Muscle of leg (tissue), 11 donors: Measurements from ENCODE around the gene SUSD4. TPM values are rescaled to one million over a fixed set of nuclear protein-coding genes. Genes with fewer than 3 reads are reported as not detected.

Source experiments
- DNase-seq: peaks from one replicate; pipeline ENCODE4 v3.0.0; 2013
- H3K27ac ChIP-seq: one replicate; pipeline ENCODE4 v1.5.1; 2013; ENCODE audit warnings: mild to moderate bottlenecking, low read length, control low read depth
- H3K27me3 ChIP-seq: one replicate; pipeline ENCODE4 v1.6.1; 2013; ENCODE audit warnings: low read length; ENCODE audit not compliant: control insufficient read depth, insufficient read depth
- H3K36me3 ChIP-seq: one replicate; pipeline ENCODE4 v1.6.1; 2013; ENCODE audit warnings: low read length; ENCODE audit not compliant: control insufficient read depth, insufficient read depth
- H3K4me1 ChIP-seq: one replicate; pipeline ENCODE4 v1.6.1; 2013; ENCODE audit warnings: low read length; ENCODE audit not compliant: control insufficient read depth, insufficient read depth
- H3K4me3 ChIP-seq: one replicate; pipeline ENCODE4 v1.5.1; 2013; ENCODE audit warnings: low read length, control low read depth
- H3K9me3 ChIP-seq: replicated peaks from 2 replicates; pipeline ENCODE4 v1.6.1; 2013; ENCODE audit warnings: low read depth, low read length; ENCODE audit not compliant: control insufficient read depth
- WGBS: methylation state at CpG from one replicate; pipeline ENCODE4 v1.1.5; 2013; ENCODE audit warnings: missing lambda C conversion rate; ENCODE audit not compliant: insufficient coverage; 5-methylcytosine and 5-hydroxymethylcytosine counted together
- polyA plus RNA-seq, 8 donors: library from polyadenylated mRNA; unstranded; fragments of 120-200 nt; gene quantifications; one replicate each; pipeline versions ENCODE4 v1.2.1 to v1.2.3, GENCODE V29; 2013; ENCODE audit warnings: inconsistent platforms in 1 of 8, low replicate concordance in 1 of 8; ENCODE audit not compliant: insufficient read length in 8 of 8, insufficient read depth in 1 of 8
- total RNA-seq: library from RNA; stranded (reverse); fragments of 120-200 nt; gene quantifications from one replicate; pipeline ENCODE4 v1.2.4, GENCODE V29; 2013

The SUSD4 gene
- total and polyA plus RNA-seq, 9 donors, result 2.0 to 4.1 (median 2.8) TPM

DNA sequence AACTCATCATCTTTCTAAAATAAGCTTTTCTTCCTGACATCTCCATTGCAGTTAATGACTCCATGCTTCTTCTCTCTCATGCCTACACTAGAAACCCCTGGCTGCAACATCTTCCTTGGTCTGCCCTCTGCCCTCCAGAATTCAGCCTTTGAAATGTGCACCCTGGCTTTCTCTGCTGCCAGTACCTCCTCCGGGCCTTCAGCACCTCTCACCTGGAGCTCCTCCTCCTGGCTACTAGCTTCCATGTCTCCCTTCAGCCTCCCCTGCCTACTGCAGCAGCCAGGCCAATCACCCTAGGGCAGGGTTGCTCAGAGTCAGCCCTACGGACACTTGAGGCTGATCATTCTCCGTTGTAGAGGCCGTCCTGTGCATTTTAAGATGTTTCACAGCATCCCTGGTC, 18.3 kb downstream of the SUSD4 start:
- no peak for DNase-seq
- H3K4me3 ChIP-seq, result no peak overlapping the region
- peaks cover 2% of the 10 kb centered on the region for H3K27me3 ChIP-seq
- H3K4me1 ChIP-seq, result peaks cover 11% of the 10 kb centered on the region
- no peaks in the 10 kb centered on the region for H3K9me3 ChIP-seq
- 74% methylated on average over 4 of the region's 4 CpGs for WGBS
- H3K36me3 ChIP-seq, result no peaks in the 10 kb centered on the region
- H3K27ac ChIP-seq, result no peak overlapping the region

- H3K9me3 ChIP-seq, result no peaks in the 10 kb centered on the region
- WGBS, result 40% methylated on average over 1 of the region's 6 CpGs
- H3K27ac ChIP-seq, result no peak overlapping the region
- no peaks in the 10 kb centered on the region for H3K36me3 ChIP-seq
- peaks cover 14% of the 10 kb centered on the region for H3K4me1 ChIP-seq
- DNase-seq, result no peak
- H3K27me3 ChIP-seq, result peaks cover 6% of the 10 kb centered on the region
- no peak overlapping the region for H3K4me3 ChIP-seq
These were observed 19.5 kb downstream of the SUSD4 start for GRCh38 chr1:223344491-223344890.

GRCh38 chr1:223343692-223344091, 20.3 kb downstream of the SUSD4 start:
- no peak for DNase-seq
- no peak overlapping the region for H3K27ac ChIP-seq
- H3K27me3 ChIP-seq, result peaks cover 6% of the 10 kb centered on the region
- 41% methylated on average over 3 of the region's 3 CpGs for WGBS
- no peaks in the 10 kb centered on the region for H3K9me3 ChIP-seq
- peaks cover 14% of the 10 kb centered on the region for H3K4me1 ChIP-seq
- no peak overlapping the region for H3K4me3 ChIP-seq
- no peaks in the 10 kb centered on the region for H3K36me3 ChIP-seq

DNA sequence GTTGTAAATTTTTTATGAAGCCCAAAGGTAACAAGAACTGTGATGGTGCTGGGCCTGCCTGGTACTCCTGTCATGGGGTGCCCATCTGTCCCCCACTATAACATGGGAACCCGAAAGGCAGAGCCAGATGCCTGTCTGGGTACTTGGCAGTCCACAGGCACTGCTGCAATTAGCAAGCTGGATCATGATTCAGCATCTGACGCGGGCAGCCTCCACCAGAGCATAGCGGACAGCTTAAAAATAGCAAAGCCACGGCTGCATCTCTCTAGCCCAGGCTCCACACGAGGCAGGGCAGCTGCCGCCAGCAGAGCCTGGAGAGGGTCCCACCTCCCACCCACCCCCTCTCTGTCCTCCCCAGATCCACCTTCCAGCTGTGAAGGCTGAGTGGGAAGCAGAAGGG, 22.9 kb downstream of the SUSD4 start:
- Histone ChIP-seq H3K4me1 (peaks cover 18% of the 10 kb centered on the region), H3K9me3 (no peaks in the 10 kb centered on the region), H3K4me3 (no peak overlapping the region), H3K36me3 (no peaks in the 10 kb centered on the region), H3K27me3 (peaks cover 6% of the 10 kb centered on the region), H3K27ac (no peak overlapping the region)
- DNase-seq, result peak; percentile 60
- WGBS, result 83% methylated on average over 1 of the region's 7 CpGs

GRCh38 chr1:223340637-223341036, 23.3 kb downstream of the SUSD4 start:
- H3K4me3 ChIP-seq, result no peak overlapping the region
- no peak overlapping the region for H3K27ac ChIP-seq
- no peaks in the 10 kb centered on the region for H3K36me3 ChIP-seq
- no CpG with 5 or more reads among the region's 3 CpGs for WGBS
- H3K9me3 ChIP-seq, result no peaks in the 10 kb centered on the region
- peaks cover 18% of the 10 kb centered on the region for H3K4me1 ChIP-seq
- no peak for DNase-seq
- H3K27me3 ChIP-seq, result peaks cover 6% of the 10 kb centered on the region

- H3K27ac ChIP-seq, result no peak overlapping the region
- H3K27me3 ChIP-seq, result peaks cover 6% of the 10 kb centered on the region
- H3K9me3 ChIP-seq, result no peaks in the 10 kb centered on the region
- no peak for DNase-seq
- H3K4me3 ChIP-seq, result no peak overlapping the region
- peaks cover 18% of the 10 kb centered on the region for H3K4me1 ChIP-seq
- 82% methylated on average over 2 of the region's 7 CpGs for WGBS
- H3K36me3 ChIP-seq, result no peaks in the 10 kb centered on the region
These were observed 24.1 kb downstream of the SUSD4 start for GRCh38 chr1:223339861-223340260.

DNA sequence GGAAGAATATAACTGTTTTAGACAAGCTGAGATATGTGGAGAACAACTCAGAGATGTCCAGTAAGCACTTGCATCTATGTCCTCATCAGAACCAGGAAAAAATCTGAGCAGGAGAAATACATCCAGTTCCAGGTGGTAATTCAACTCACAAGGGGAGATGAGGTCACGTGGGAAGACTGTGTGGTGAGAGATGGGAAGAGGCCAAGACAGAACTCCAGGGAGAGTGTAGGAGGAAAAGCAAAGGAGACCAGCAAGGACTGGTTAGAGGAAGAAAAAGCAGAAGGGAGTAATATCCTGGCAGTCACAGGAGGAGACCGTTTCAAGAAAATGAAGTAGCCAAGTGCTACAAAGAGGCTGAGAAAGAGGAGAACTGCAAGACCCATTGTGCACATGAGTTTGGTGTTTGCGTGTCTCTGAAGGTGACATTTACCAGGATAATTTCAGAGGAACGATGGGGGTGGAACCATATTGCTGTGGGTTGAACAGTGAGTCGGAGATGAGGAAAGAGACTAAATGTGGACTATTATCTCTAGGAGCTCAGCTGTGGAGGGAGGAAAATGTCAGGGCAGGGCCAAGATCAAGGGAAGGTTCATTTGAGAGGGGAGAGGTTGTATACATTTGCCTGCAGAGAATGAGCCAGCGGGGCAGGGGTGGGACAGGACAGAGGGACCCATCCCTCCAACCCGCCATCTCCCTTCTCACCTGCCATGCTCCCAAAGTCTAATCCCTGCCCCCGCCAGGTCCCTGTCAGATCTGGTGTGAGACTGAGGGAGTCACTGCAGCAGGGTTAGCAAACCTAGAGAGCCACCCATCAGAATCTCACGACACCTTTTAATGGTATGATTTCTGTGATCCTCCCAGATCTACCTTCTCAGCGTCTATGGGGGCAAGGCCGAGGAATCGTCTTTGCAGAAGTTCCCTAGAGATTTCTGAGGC, 24.9 kb downstream of the SUSD4 start:
- H3K27ac ChIP-seq, result no peak overlapping the region
- H3K9me3 ChIP-seq, result no peaks in the 10 kb centered on the region
- no peak overlapping the region for H3K4me3 ChIP-seq
- 73% methylated on average over 10 of the region's 12 CpGs for WGBS
- DNase-seq, result peak; percentile 33
- H3K27me3 ChIP-seq, result peaks cover 6% of the 10 kb centered on the region
- H3K36me3 ChIP-seq, result no peaks in the 10 kb centered on the region
- H3K4me1 ChIP-seq, result peaks cover 18% of the 10 kb centered on the region

DNA sequence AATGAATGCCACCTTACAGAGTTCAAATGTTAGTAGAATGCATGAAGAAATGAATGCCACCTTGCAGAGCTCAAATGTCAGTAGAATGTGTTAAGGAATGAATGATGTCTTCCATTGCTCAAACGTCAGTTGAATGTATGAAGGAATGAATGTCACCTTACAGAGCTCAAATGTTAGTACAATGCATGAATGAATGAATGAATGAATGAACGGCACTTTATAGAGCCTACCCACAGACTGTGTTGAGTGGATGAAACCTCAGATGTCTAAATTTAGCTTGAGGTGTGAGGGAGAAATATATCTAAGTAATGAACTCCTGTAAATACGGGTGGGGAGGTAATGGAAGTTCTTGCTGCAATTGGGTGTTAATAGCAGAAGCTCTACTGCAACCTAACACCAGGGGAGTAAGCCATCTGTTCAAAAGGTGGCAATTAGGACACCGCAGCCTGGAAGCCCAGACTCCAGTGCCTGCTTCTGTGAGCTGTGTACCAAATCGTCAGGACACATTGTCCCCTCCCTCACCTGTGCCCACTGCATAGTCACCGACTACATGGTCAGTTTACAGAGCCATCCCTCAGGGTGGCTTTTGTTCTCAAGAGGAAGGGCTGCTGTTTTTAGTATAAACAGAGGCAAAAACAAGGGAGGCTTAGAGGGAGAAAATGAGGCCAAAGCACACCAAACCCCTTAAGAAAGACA, 26.7 kb downstream of the SUSD4 start:
- Histone ChIP-seq H3K4me1 (peaks cover 18% of the 10 kb centered on the region), H3K9me3 (no peaks in the 10 kb centered on the region), H3K36me3 (no peaks in the 10 kb centered on the region), H3K4me3 (no peak overlapping the region), H3K27ac (no peak overlapping the region), H3K27me3 (peaks cover 13% of the 10 kb centered on the region)
- no peak for DNase-seq
- 26% methylated on average over 3 of the region's 6 CpGs for WGBS

- peaks cover 7% of the 10 kb centered on the region for H3K27me3 ChIP-seq
- no peak for DNase-seq
- no peak overlapping the region for H3K4me3 ChIP-seq
- no peak overlapping the region for H3K27ac ChIP-seq
- H3K36me3 ChIP-seq, result no peaks in the 10 kb centered on the region
- peaks cover 12% of the 10 kb centered on the region for H3K4me1 ChIP-seq
- no peaks in the 10 kb centered on the region for H3K9me3 ChIP-seq
- WGBS, result no CpG with 5 or more reads among the region's 2 CpGs
These were observed 29.8 kb downstream of the SUSD4 start for GRCh38 chr1:223334156-223334555.

GRCh38 chr1:223332997-223333396, 31.0 kb downstream of the SUSD4 start:
- H3K9me3 ChIP-seq, result no peaks in the 10 kb centered on the region
- H3K4me1 ChIP-seq, result peaks cover 12% of the 10 kb centered on the region
- no peak overlapping the region for H3K27ac ChIP-seq
- H3K27me3 ChIP-seq, result peaks cover 11% of the 10 kb centered on the region
- no peaks in the 10 kb centered on the region for H3K36me3 ChIP-seq
- no peak overlapping the region for H3K4me3 ChIP-seq
- DNase-seq, result no peak
- 84% methylated on average over 6 of the region's 7 CpGs for WGBS
